WERI-Rb-1 (cell line): ENCODE results near the gene RGS9.

Source experiments
- DNase-seq: peaks from one replicate; pipeline ENCODE4 v3.0.0-alpha.2; 2020
- H3K27ac ChIP-seq: fragments of 250-450 bp; sonication (Bioruptor Pico); 2 replicates; pipeline ENCODE4 v1.5.1; 2020; ENCODE audit warnings: mild to moderate bottlenecking, moderate library complexity
- H3K27me3 ChIP-seq: fragments of 250-450 bp; sonication (Bioruptor Pico); 2 replicates; pipeline ENCODE4 v1.5.1; 2021; ENCODE audit warnings: mild to moderate bottlenecking, low read depth, moderate library complexity; ENCODE audit not compliant: insufficient read depth, severe bottlenecking
- H3K36me3 ChIP-seq: fragments of 250-450 bp; sonication (Bioruptor Pico); 2 replicates; pipeline ENCODE4 v1.5.1; 2020; ENCODE audit warnings: mild to moderate bottlenecking, moderate library complexity
- H3K4me3 ChIP-seq: 2 replicates; pipeline ENCODE4 v1.5.1; 2011; ENCODE audit warnings: low read depth, mild to moderate bottlenecking, control low read depth, low read length
- H3K9me3 ChIP-seq: fragments of 250-450 bp; sonication (Bioruptor Pico); 2 replicates; pipeline ENCODE4 v1.5.1; 2021; ENCODE audit warnings: mild to moderate bottlenecking, moderate library complexity; ENCODE audit not compliant: severe bottlenecking
- TF ChIP-seq, protein P1 (sequence below): IDR thresholded peaks from 2 replicates; pipeline ENCODE4 v1.5.1; 2011; ENCODE audit warnings: low read depth, mild to moderate bottlenecking, control low read depth, inconsistent platforms, low read length

The RGS9 gene

DNA sequence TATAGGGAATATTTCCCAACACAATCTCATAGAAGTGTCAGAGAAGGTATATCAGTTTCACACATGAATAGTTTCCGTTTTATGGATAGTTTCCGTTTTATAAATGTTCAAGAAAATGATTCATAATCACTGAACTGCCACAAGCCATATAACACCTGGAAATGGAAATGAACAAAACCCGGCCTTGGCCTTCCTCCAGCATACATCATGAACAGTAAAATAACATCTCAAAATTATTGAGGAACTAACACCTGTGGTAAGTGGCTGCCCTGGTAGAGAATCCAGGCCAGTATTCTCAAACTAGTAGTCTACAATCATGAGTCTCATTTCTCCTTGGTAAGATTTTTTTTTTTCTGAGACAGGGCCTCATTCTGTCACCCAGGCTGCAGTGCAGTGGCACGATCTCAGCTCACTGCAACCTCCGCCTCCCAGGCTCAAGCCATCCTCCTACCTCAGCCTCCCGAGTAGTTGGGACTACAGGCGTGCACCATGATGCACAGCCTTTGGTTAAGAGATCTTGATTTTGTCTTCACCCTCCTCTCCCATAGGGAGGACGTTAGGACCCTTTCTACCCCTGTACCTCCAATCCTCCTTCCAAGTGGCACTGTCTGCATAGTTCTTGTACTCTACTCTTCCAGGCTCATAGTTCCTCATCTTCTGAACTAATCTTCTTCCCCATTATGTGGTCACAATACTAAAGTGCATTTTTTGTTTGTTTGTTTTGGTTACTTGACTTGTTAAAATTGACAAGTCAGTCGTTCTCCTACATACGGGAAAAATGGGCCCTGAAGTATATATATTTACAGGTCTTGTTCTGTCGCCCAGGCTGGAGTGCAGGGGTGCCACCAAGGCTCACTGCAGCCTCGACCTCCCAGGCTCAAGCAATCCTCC, 15.0 kb upstream of the RGS9 start:
- Histone ChIP-seq H3K27ac (peak overlapping the region; percentile 85), H3K4me3 (peak overlapping the region; percentile 70), H3K9me3 (no peaks in the 10 kb centered on the region), H3K36me3 (no peaks in the 10 kb centered on the region), H3K27me3 (no peaks in the 10 kb centered on the region)
- DNase-seq = no peak
- TF ChIP-seq, protein P1, sequence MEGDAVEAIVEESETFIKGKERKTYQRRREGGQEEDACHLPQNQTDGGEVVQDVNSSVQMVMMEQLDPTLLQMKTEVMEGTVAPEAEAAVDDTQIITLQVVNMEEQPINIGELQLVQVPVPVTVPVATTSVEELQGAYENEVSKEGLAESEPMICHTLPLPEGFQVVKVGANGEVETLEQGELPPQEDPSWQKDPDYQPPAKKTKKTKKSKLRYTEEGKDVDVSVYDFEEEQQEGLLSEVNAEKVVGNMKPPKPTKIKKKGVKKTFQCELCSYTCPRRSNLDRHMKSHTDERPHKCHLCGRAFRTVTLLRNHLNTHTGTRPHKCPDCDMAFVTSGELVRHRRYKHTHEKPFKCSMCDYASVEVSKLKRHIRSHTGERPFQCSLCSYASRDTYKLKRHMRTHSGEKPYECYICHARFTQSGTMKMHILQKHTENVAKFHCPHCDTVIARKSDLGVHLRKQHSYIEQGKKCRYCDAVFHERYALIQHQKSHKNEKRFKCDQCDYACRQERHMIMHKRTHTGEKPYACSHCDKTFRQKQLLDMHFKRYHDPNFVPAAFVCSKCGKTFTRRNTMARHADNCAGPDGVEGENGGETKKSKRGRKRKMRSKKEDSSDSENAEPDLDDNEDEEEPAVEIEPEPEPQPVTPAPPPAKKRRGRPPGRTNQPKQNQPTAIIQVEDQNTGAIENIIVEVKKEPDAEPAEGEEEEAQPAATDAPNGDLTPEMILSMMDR = no peak

DNA sequence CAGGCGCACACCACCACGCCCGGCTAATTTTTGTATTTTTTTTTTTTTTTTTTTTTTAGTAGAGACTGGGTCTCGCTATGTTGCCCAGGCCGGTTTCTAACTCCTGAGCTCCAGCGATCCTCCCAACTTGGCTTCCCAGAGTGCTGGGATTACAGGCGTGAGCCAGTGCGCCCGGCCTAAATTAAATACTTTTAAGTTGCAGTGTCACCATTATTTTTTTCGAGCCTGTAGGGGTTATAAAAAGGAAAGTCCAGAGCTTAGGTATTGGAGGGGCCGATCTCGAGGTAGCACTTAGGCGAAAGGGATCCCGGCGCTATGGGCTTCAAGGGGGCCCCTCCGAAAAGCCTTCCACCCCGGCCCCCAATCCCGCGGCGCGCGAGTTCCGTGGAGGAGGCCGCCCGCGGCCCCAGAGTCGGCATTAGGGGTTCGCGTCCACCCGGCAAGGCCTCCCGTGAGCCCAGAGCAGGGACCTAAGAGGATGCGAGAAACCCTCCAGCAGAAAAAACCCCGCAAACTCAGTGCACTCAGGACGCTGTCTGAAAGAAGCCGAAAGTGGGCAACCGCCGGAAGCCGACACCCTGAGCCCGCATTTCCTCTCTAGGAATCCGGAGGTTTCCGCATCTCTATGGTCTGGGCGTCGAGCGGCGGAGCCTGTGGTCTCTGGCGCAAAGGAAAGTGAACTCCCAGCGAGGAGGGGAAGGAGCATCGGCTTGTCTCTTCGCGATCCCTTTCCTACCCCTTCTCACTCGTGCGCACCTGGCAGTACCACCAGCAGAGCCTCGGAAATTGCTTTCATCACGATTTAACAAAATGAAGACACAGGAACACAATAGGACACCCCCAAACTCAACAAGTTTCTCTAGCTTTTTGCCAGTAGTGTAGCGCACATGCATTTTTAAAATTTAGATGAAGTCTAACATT, 14.1 kb upstream of the RGS9 start:
- H3K9me3 ChIP-seq = no peaks in the 10 kb centered on the region
- H3K36me3 ChIP-seq = no peaks in the 10 kb centered on the region
- TF ChIP-seq, protein P1 = no peak
- peak overlapping the region; percentile 85 for H3K27ac ChIP-seq
- DNase-seq = peak; percentile 95
- no peaks in the 10 kb centered on the region for H3K27me3 ChIP-seq
- peak overlapping the region; percentile 70 for H3K4me3 ChIP-seq

DNA sequence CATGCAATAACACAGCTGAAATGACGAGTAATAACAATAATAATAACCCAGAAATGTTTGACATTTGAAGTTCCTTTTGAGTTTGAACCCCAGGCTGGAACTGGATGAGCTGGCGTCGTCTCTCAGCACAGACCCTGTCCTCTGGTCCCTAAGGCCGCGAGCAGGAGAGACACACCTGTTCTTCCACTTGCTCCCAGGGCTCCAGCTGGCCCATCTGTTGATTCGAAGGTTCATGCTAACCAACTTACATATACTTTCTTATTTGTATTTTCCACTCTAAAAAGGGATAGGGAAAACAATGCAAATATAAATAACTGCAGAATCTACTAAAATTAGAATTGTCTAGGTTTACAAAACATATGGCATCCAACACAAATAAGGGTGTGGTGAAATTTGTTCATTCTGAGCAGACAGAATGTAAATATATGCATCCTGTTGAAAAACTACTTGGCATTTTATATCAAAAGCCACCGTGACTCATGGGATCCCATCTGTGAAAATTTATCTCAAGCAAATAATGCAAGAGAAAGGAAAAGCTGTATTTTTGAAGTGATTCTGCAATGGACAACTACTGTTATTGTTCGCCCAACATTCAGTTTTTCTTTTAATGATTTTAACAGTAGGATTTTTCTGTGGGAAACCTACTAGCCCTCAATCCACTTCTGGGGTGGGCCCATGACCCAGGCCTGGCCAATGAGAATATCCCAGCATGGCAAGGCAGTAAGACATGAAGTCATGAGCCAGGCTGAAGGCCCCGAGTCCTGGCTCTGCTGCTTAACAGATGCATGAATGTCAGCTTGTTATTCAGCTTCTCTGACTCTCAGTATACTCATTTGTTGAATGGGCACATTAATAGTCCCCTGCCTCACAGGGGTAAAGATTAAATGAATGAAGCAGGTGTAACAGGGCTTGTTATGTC, 13.2 kb upstream of the RGS9 start:
- peak; percentile 31 for DNase-seq
- Histone ChIP-seq H3K36me3 (no peaks in the 10 kb centered on the region), H3K27me3 (no peaks in the 10 kb centered on the region), H3K4me3 (peak overlapping the region; percentile 70), H3K27ac (no peak overlapping the region; the same call in 1 of the 2 replicates), H3K9me3 (no peaks in the 10 kb centered on the region)
- TF ChIP-seq, protein P1 = no peak

DNA sequence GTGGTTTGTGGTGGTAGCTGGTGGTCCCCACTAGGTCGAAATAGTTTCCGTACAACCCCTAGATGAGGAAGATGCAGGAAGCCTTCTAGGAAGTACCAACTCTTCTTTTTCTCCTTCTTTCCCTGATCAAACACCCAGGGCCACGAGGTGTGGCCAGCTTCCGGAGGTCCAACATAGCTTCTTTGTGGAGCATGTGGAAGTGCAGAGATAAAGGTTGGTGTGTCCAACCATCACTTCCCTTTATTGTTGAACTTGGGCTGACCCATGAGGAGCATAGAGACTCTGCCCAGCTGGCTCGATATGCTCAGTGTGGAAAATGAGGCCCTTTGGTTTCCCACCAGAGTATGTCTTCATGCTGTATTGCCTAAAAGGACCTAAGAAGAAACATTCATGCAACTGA, 6.3 kb upstream of the RGS9 start:
- Histone ChIP-seq H3K36me3 (no peaks in the 10 kb centered on the region), H3K9me3 (no peaks in the 10 kb centered on the region), H3K27ac (no peak overlapping the region), H3K27me3 (no peaks in the 10 kb centered on the region), H3K4me3 (no peak overlapping the region)
- TF ChIP-seq, protein P1 = no peak
- no peak for DNase-seq

DNA sequence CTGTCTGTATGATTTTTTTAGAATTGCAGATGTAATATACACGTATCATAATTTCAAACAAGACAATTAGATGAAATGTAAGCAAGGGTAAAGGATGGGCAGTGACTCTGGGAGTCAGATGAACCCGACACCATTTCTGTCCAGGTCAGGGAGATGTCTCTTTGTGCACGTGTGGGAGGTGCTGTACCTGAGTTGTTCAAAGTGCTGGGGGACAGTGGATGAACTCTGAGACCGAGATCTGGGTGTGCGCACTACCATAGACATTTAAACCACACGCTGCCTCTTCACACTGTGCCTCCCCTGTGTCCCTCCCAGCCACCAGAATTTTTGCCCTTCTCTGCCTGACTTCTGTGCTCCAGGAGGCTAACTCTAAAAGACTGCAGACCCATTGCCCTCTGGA, 5.9 kb upstream of the RGS9 start:
- no peak overlapping the region for H3K27ac ChIP-seq
- TF ChIP-seq, protein P1 = no peak
- no peaks in the 10 kb centered on the region for H3K9me3 ChIP-seq
- no peak for DNase-seq
- H3K36me3 ChIP-seq = no peaks in the 10 kb centered on the region
- H3K27me3 ChIP-seq = no peaks in the 10 kb centered on the region
- no peak overlapping the region for H3K4me3 ChIP-seq
